Esophagus squamous epithelium (tissue), 5 donors: ENCODE measurements around the gene NPTXR. TPM values are rescaled to one million over a fixed set of nuclear protein-coding genes. Genes with fewer than 3 reads are reported as not detected.
A peak's percentile ranks its signal among the peaks of the same experiment; 100 is the strongest.

Source experiments
- DNase-seq: peaks from one replicate; lab custom pipeline; 2025; lab: John Stamatoyannopoulos, UW
- H3K27ac ChIP-seq, 4 donors: fragments of 200-600 bp; sonication (generic); one replicate each; pipeline ENCODE4 v1.5.1; 2016 to 2019; ENCODE audit warnings: mild to moderate bottlenecking in 1 of 4
- H3K27me3 ChIP-seq, 4 donors: fragments of 200-600 bp; sonication (generic); 1 replicate in 3 of 4; 2 replicates in 1 of 4; pipeline versions ENCODE4 v1.5.1 to v1.6.0; 2017 to 2021; ENCODE audit warnings: antibody characterized with exemption in 1 of 4
- H3K36me3 ChIP-seq, 3 donors: fragments of 200-600 bp; sonication (generic); one replicate each; pipeline ENCODE4 v1.5.1; 2016 to 2019
- H3K4me1 ChIP-seq, 3 donors: fragments of 200-600 bp; sonication (generic); one replicate each; pipeline ENCODE4 v1.5.1; 2017 to 2019
- H3K4me3 ChIP-seq, 4 donors: fragments of 200-600 bp; sonication (generic); 1 replicate in 3 of 4; 2 replicates in 1 of 4; pipeline ENCODE4 v1.5.1; 2016 to 2019; ENCODE audit warnings: mild to moderate bottlenecking in 2 of 4, moderate library complexity in 1 of 4
- H3K9me3 ChIP-seq, 3 donors: fragments of 200-600 bp; sonication (generic); one replicate each; pipeline ENCODE4 v1.5.1; 2016 to 2019
- CTCF ChIP-seq, 6 experiments: fragments of 450-650 bp in 4 of 6; fragments of 200-600 bp in 2 of 6; sonication (generic) in 2 of 6; IDR thresholded peaks; one replicate each; pipeline ENCODE4 v1.5.1; 2016 to 2019; ENCODE audit warnings: antibody characterized with exemption in 6 of 6, mild to moderate bottlenecking in 4 of 6, moderate library complexity in 4 of 6
- POLR2A ChIP-seq, 4 donors: fragments of 450-650 bp; IDR thresholded peaks; one replicate each; pipeline ENCODE4 v1.6.1; 2017; ENCODE audit warnings: antibody characterized with exemption in 4 of 4, mild to moderate bottlenecking in 4 of 4, moderate library complexity in 3 of 4
- WGBS, 2 donors: methylation state at CpG; one replicate each; pipeline ENCODE4 v1.1.5; 2018; 5-methylcytosine and 5-hydroxymethylcytosine counted together
- intact Hi-C: fragments of 100-400 bp; cut with DNase I; formaldehyde crosslinking; loops from one replicate; pipeline ENCODE4 v1.15.0; 2022
- total RNA-seq, 4 donors: library from RNA; depleted of rRNA; stranded (reverse); fragments of >200 nt; gene quantifications; one replicate each; pipeline ENCODE4 v1.1.0, GENCODE V29; 2016
- donor health status: DM: yes; HTN: yes; CAD: no.

The NPTXR gene
- total RNA-seq, 4 donors from 2014 or later, result 0.26 to 2.3 (median 0.63) TPM

GRCh38 chr22:38842512-38843200, 1.2 kb downstream of the NPTXR start:
- no peaks in the 10 kb centered on the region for H3K9me3 ChIP-seq
- H3K36me3 ChIP-seq, result no peaks in the 10 kb centered on the region
- intact Hi-C loops, result no loop called here
- peak overlapping the region in 2 of 4 donors; percentile 65 to 84 for H3K27ac ChIP-seq
- DNase-seq, result no peak
- no peak for TF ChIP-seq POLR2A (IDR thresholded peaks at IDR 0.05)
- TF ChIP-seq CTCF (IDR thresholded peaks at IDR 0.05), result no peak
- peak overlapping the region; percentile 27 to 70 (median 38) for H3K4me3 ChIP-seq
- 26 to 75% methylated on average over 6 of the region's 34 CpGs for WGBS, 2 donors
- H3K27me3 ChIP-seq, result peaks cover 0 to 73% (median 2%) of the 10 kb centered on the region in 4 donors
- peaks cover 3 to 34% (median 14%) of the 10 kb centered on the region in 3 donors for H3K4me1 ChIP-seq

GRCh38 chr22:38841635-38842034, 2.2 kb downstream of the NPTXR start:
- intact Hi-C loops, result no loop called here
- peaks cover 3 to 34% (median 14%) of the 10 kb centered on the region in 3 donors for H3K4me1 ChIP-seq
- H3K36me3 ChIP-seq, result no peaks in the 10 kb centered on the region
- TF ChIP-seq POLR2A (IDR thresholded peaks at IDR 0.05), result no peak
- H3K9me3 ChIP-seq, result no peaks in the 10 kb centered on the region
- H3K27me3 ChIP-seq, result peaks cover 0 to 68% (median 2%) of the 10 kb centered on the region in 4 donors
- 60 to 76% methylated on average over 5 of the region's 5 CpGs for WGBS, 2 donors
- no peak overlapping the region for H3K27ac ChIP-seq
- no peak for DNase-seq
- H3K4me3 ChIP-seq, result no peak overlapping the region

GRCh38 chr22:38841211-38841610, 2.6 kb downstream of the NPTXR start:
- Histone ChIP-seq H3K36me3 (no peaks in the 10 kb centered on the region), H3K27me3 (peaks cover 0 to 72% (median 2%) of the 10 kb centered on the region in 4 donors), H3K27ac (no peak overlapping the region), H3K4me1 (peaks cover 3 to 34% (median 14%) of the 10 kb centered on the region in 3 donors), H3K4me3 (no peak overlapping the region), H3K9me3 (no peaks in the 10 kb centered on the region)
- TF ChIP-seq CTCF (IDR thresholded peaks at IDR 0.05) (no peak), POLR2A (IDR thresholded peaks at IDR 0.05) (no peak)
- intact Hi-C loops, result no loop called here
- WGBS, 2 donors, result 0 to 28% methylated on average over 1 to 5 of the region's 7 CpGs
- DNase-seq, result no peak

- intact Hi-C loops, result no loop called here
Measured at GRCh38 chr22:38840129-38840528, 3.7 kb downstream of the NPTXR start.

GRCh38 chr22:38839686-38840085, 4.1 kb downstream of the NPTXR start:
- Histone ChIP-seq H3K9me3 (no peaks in the 10 kb centered on the region), H3K4me3 (no peak overlapping the region), H3K36me3 (no peaks in the 10 kb centered on the region), H3K4me1 (peaks cover 3 to 34% (median 14%) of the 10 kb centered on the region in 3 donors), H3K27me3 (peaks cover 0 to 71% (median 2%) of the 10 kb centered on the region in 4 donors), H3K27ac (no peak overlapping the region)
- intact Hi-C loops, result no loop called here
- DNase-seq, result no peak
- 81 to 83% methylated on average over 1 of the region's 1 CpG for WGBS, 2 donors
- TF ChIP-seq CTCF (IDR thresholded peaks at IDR 0.05), result no peak
- TF ChIP-seq POLR2A (IDR thresholded peaks at IDR 0.05), result no peak

More at GRCh38 chr22:38840129-38840528, 3.7 kb downstream of the NPTXR start:
- peaks cover 0 to 72% (median 2%) of the 10 kb centered on the region in 4 donors for H3K27me3 ChIP-seq
- no peaks in the 10 kb centered on the region for H3K36me3 ChIP-seq
- no peak for DNase-seq
- peaks cover 3 to 34% (median 14%) of the 10 kb centered on the region in 3 donors for H3K4me1 ChIP-seq
- TF ChIP-seq CTCF (IDR thresholded peaks at IDR 0.05), result no peak
- TF ChIP-seq POLR2A (IDR thresholded peaks at IDR 0.05), result no peak
- no peak overlapping the region for H3K4me3 ChIP-seq
- H3K9me3 ChIP-seq, result no peaks in the 10 kb centered on the region
- no peak overlapping the region for H3K27ac ChIP-seq
- 79 to 97% methylated on average over 3 of the region's 3 CpGs for WGBS, 2 donors
